ENCODE measurements around the gene ACSS1.

ACSS1 gene

GRCh38 chr20:25030007-25030648 lies 27.8 kb downstream of the ACSS1 start:
- DNase-seq = no peak

DNA sequence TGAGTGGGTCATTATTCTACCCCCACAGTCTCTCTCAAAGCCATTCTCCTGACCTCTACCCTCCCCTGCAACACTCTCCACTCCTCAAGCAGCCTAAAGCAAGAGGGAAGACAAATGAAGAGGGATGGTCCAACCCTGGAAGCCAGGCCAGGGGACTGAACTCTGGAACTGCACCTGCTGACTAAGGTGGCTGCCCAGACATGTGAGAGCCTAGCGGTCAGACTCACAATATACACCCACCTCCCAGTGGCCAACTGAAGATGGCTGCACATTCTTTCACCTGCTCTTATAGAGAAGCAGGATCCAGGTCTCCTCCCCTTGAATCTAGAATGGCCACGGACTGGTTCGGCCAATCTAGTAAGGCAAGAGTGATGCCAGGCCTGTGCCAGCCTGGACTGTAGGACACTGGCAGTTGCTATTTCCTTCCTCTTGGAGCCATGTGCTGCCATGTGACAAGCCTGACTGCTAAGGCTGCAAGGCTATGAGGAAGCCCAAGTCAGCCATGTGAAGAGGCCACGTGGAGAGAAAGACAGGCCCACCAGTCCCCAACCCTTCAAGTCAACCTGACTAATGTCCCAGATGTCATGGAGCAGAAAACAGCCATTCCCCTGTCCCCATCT lies 31.8 kb downstream of the ACSS1 start:
- DNase-seq = no peak

- DNase-seq = no peak
Observed at GRCh38 chr20:25025091-25025861, 32.7 kb downstream of the ACSS1 start.

- DNase-seq = no peak
Observed at GRCh38 chr20:25024171-25024570, 33.8 kb downstream of the ACSS1 start.

GRCh38 chr20:25023356-25023755 lies 34.6 kb downstream of the ACSS1 start:
- no peak for DNase-seq

DNA sequence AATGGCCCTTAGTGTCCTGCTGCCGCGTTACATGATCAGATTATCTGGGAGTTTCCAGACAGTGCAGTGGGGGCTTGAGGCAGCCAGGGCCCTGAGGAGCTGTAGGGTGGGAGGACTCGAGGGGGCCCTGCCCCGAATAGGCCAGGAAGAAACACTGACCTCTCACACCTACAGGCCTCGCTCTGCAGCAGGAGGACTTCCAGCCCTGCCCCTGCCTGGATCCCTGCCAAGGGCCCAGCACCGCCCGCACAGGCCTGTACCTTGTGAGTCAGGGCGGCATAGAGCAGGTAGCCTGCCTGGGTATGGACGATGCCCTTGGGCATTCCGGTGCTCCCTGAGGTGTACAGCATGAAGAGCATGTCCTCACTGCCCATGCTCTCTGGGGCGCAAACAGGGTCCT lies 35.3 kb downstream of the ACSS1 start:
- DNase-seq = no peak

- no peak for DNase-seq
Observed at GRCh38 chr20:25021336-25021735, 36.6 kb downstream of the ACSS1 start.

DNA sequence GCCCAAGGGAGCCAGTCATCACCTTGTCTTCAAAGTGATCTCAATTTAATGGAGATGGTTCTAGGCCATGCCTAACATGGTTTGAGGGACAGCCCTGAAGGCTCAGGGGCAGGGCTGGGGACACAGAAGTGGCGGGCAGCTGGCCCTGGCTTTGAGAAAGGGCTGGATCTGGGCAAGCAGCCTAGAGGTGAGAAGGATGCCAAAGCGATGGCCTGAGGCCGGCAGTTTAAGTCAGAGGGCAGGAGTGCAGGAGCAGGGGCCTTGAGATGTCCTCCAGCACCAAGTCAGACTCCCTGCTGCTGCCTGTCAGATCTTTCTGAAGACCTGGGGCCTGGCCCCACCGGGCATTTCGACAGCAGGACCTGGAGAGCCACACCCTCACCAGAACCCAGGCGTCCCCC lies 37.0 kb downstream of the ACSS1 start:
- no peak for DNase-seq

GRCh38 chr20:25020345-25020744 lies 37.6 kb downstream of the ACSS1 start:
- DNase-seq = no peak

- no peak for DNase-seq
Observed at GRCh38 chr20:25019381-25020155, 38.4 kb downstream of the ACSS1 start.

DNA sequence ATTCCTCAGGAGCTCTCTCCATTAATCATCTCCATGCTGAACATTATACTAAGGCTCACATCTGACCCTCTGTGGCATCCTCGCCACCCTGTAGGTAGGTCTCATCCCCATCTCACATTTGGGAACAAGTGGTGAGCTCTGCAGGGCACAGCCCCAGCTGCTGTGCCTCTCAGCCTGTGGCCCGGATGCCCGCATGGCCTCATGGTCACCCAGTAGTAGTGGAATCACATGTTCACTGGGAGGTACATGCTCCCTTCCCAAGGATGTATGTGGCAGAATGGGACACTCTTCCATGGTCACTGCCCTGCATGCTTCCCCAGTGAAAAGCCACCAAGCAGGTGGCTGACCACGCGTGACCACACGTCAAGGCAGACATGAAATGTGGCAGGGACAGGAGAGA lies 39.1 kb downstream of the ACSS1 start:
- no peak for DNase-seq

- no peak for DNase-seq
Observed at GRCh38 chr20:25018425-25018824, 39.5 kb downstream of the ACSS1 start.

DNA sequence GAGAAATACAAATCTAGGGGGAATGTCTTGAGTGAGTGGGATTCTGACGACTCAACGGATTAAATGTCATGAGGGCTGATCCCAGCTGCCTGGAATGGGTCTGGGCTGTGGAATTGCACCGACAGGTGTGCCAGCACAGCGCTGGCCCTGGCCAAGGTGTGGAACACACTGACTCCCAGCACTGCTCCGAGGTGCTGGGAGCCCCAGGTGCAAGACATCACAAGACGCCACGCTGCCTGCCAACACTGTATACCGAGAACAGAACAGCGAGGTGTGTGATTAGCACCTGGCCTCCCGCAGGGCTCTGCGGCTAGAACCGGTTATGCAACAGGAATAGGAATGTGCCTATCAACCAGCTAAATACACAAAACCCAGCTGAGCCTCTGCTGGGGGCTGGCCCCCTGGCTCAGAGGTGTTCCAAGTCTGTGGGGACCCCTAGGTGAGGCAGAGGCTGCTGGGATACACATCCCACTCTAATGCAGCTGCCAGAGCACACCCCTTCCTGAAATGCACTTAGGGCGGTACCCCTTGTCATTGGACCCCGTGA lies 40.6 kb downstream of the ACSS1 start:
- no peak for DNase-seq

GRCh38 chr20:25016471-25016870 lies 41.5 kb downstream of the ACSS1 start:
- DNase-seq = no peak

DNA sequence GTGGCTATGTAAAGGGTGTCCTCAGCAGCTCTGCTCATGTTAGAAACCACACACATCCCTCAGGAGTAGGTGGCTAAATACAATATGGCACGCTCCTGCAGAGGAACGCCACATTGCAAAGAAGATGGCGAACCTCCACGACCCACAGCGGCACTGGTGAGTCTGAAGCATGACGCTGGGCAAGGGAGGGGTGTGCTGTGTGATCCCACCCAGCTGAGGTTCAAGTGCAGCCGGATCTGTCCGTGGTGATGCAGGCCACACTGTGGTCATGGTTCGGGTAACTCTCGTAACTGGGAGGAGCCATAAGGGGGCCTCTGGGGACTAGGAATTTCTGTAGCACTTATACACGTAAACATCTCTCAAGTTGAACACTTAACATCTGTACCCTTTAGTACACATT lies 42.0 kb downstream of the ACSS1 start:
- no peak for DNase-seq

- DNase-seq = no peak
Observed at GRCh38 chr20:25014816-25015215, 43.1 kb downstream of the ACSS1 start.

- no peak for DNase-seq
Observed at GRCh38 chr20:25013478-25014380, 44.2 kb downstream of the ACSS1 start.

DNA sequence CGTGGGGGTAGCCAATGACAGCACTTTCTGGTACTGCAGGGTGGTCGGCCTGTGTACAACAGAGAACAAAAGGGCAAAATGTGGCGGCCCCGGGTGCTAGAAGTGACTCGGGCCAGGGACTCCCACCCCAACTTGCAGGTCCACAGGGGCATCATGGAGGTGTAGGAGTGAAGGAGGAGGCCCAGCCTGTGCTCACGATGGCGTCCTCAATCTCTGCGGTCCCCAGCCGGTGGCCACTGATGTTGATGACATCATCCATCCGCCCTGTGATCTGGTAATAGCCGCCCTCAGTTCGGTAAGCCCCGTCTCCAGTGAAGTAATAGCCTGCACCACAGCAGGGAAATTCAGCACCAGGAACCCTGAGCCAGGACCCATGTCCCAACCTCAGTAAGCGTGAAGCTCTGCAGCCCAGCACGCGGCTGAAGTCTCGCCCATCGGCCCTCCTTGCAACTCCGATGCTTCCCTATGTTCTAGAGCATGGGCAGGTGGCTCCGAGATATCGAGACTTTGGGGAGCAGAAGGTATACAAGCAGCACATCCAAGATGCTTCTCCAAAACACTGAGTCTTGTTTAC lies 45.2 kb downstream of the ACSS1 start:
- no peak for DNase-seq

DNA sequence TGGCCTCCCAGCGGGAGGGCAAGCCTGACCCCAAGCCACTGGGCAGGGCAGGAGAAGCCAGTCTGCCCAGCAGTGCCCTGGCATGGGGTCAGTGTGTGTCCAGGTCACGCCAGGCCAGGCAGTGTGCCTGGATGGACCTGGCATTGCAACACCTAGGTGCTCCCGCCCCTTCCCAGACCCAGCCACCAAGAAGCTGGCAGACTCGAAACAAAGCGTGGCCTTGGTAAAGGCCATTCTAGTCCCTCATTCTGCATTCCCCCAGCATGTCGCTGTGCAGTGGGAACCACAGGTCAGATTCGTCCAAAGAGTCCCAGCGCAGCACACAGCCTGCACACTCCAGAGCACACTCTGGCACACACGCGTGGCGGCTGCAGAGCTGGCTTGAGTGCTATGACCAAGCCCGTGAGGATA lies 46.1 kb downstream of the ACSS1 start:
- DNase-seq = no peak

- no peak for DNase-seq
Observed at GRCh38 chr20:25011261-25011660, 46.7 kb downstream of the ACSS1 start.

Data from bone marrow (tissue), 2 donors.